Osteoblast (primary cell): ENCODE results near the gene CUL3. TPM values are rescaled to one million over a fixed set of nuclear protein-coding genes. Genes with fewer than 3 reads are reported as not detected.

Experiments used
- DNase-seq: peaks from one replicate; pipeline ENCODE4 v3.0.0; 2011; ENCODE audit warnings: low spot score, mixed read lengths; ENCODE audit not compliant: insufficient read length; ENCODE audit errors: missing footprints
- H2AFZ ChIP-seq: 2 replicates; pipeline ENCODE4 v1.6.0; 2011; ENCODE audit warnings: mild to moderate bottlenecking, low read length
- H3K27ac ChIP-seq: 2 replicates; pipeline ENCODE4 v1.5.1; 2011; ENCODE audit warnings: mild to moderate bottlenecking, low read depth, low read length, moderate library complexity
- H3K27me3 ChIP-seq: 2 replicates; pipeline ENCODE4 v1.6.0; 2012; ENCODE audit warnings: mild to moderate bottlenecking, control low read depth, inconsistent platforms, low read length, moderate library complexity; ENCODE audit not compliant: insufficient read depth
- H3K36me3 ChIP-seq: 2 replicates; pipeline ENCODE4 v1.5.1; 2011; ENCODE audit warnings: mild to moderate bottlenecking, low read length, control low read depth, moderate library complexity; ENCODE audit not compliant: insufficient read depth
- H3K4me1 ChIP-seq: 2 replicates; pipeline ENCODE4 v1.5.1; 2011; ENCODE audit warnings: mild to moderate bottlenecking, low read length, control low read depth, moderate library complexity; ENCODE audit not compliant: insufficient read depth
- H3K4me2 ChIP-seq: 2 replicates; pipeline ENCODE4 v1.6.0; 2011; ENCODE audit warnings: mild to moderate bottlenecking, low read length; ENCODE audit not compliant: insufficient read depth
- H3K4me3 ChIP-seq: fragments of 200-600 bp; sonication (generic); 3 replicates; pipeline ENCODE4 v1.5.1; 2012; ENCODE audit warnings: mild to moderate bottlenecking, low read length, inconsistent platforms; ENCODE audit not compliant: insufficient read depth
- H3K79me2 ChIP-seq: 2 replicates; pipeline ENCODE4 v1.6.0; 2012; ENCODE audit warnings: mild to moderate bottlenecking, low read length, control low read depth, inconsistent platforms; ENCODE audit not compliant: insufficient read depth
- H3K9me3 ChIP-seq: 2 replicates; pipeline ENCODE4 v1.5.1; 2011; ENCODE audit warnings: low read depth, low read length, control low read depth
- H4K20me1 ChIP-seq: 2 replicates; pipeline ENCODE4 v1.6.0; 2012; ENCODE audit warnings: mild to moderate bottlenecking, low read length, control low read depth; ENCODE audit not compliant: insufficient read depth
- total RNA-seq: library from RNA; depleted of rRNA; stranded (reverse); fragments of >200 nt; gene quantifications from 2 replicates; pipeline ENCODE4 v1.2.3, GENCODE V29; 2012
- TF ChIP-seq, protein P1 (sequence below): IDR thresholded peaks from 2 replicates; pipeline ENCODE4 v1.5.1; 2011; ENCODE audit warnings: mild to moderate bottlenecking, low read depth, low read length, moderate library complexity; ENCODE audit errors: extremely low read depth

The CUL3 gene
- total RNA-seq, 1 donor: 64.4 TPM

DNA sequence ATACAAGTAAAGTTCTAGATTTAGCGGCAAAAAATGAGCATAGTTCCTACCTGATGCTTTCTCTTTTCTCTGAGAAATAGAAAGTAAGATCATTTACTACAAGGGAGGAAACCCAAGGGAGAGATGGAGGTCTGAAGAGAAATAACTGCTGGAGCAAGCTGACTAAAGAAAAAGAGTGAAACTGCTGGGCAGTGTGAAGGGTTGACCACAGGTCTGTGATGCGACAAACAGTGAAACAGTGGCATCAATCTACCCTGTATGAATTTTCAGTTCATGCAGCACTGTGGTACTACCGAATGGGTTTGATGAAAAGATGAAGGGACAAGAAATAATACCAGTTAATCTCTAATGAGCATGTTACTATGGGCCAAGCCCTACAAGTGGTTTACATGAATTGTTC, 52.2 kb downstream of the CUL3 start:
- H3K4me2 ChIP-seq: no peak overlapping the region
- no peaks in the 10 kb centered on the region for H3K36me3 ChIP-seq
- no peak overlapping the region for H2AFZ ChIP-seq
- TF ChIP-seq, protein P1, sequence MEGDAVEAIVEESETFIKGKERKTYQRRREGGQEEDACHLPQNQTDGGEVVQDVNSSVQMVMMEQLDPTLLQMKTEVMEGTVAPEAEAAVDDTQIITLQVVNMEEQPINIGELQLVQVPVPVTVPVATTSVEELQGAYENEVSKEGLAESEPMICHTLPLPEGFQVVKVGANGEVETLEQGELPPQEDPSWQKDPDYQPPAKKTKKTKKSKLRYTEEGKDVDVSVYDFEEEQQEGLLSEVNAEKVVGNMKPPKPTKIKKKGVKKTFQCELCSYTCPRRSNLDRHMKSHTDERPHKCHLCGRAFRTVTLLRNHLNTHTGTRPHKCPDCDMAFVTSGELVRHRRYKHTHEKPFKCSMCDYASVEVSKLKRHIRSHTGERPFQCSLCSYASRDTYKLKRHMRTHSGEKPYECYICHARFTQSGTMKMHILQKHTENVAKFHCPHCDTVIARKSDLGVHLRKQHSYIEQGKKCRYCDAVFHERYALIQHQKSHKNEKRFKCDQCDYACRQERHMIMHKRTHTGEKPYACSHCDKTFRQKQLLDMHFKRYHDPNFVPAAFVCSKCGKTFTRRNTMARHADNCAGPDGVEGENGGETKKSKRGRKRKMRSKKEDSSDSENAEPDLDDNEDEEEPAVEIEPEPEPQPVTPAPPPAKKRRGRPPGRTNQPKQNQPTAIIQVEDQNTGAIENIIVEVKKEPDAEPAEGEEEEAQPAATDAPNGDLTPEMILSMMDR: no peak
- H3K27me3 ChIP-seq: no peaks in the 10 kb centered on the region
- peaks cover 2% of the 10 kb centered on the region for H4K20me1 ChIP-seq
- H3K4me1 ChIP-seq: no peaks in the 10 kb centered on the region
- H3K9me3 ChIP-seq: no peaks in the 10 kb centered on the region
- H3K79me2 ChIP-seq: peaks cover 88% of the 10 kb centered on the region
- no peak overlapping the region for H3K4me3 ChIP-seq
- no peak for DNase-seq
- no peak overlapping the region for H3K27ac ChIP-seq

DNA sequence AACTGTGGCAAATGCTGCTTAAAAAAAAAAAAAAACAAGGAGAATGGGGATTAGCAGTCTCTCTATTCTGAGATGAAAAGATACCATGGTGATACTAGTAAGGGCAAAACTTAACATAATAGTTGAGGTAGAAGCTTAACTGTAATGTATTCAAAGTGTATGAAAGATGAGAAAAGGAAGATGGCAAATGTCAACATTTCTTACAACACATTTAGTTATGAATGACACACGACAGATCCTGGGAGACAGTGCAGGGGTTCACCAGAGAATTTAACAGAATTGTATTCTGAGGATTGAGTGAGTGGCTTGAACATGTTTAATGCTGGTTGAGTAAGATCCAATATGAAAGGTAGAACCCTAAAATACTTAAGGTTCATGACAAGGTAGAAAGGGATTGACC, 52.7 kb downstream of the CUL3 start:
- Histone ChIP-seq H4K20me1 (peaks cover 3% of the 10 kb centered on the region), H3K9me3 (no peaks in the 10 kb centered on the region), H3K27ac (no peak overlapping the region), H3K36me3 (no peaks in the 10 kb centered on the region), H3K4me1 (no peaks in the 10 kb centered on the region), H2AFZ (no peak overlapping the region), H3K79me2 (peaks cover 88% of the 10 kb centered on the region), H3K4me2 (no peak overlapping the region), H3K4me3 (no peak overlapping the region), H3K27me3 (no peaks in the 10 kb centered on the region)
- no peak for DNase-seq
- TF ChIP-seq, protein P1: no peak

DNA sequence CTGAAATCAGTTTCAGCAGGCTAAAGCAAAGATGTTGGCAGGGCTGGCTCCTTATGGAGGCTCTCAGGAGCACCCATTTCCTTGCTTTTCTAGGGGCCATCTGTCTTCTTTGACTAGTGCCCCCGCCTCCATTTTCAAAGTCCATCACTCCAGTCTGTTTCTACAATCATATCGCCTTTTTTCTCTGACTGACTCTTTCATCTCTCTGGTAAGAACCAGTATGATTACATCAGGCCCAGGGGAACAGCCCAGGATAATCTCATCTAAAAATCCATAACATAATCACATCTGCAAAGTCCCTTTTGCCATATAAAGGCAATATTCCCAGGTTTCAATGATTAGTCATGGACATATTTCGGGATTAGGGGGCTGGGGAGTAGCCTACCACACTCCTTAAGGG, 57.0 kb downstream of the CUL3 start:
- Histone ChIP-seq H3K27me3 (no peaks in the 10 kb centered on the region), H3K4me2 (no peak overlapping the region), H3K9me3 (no peaks in the 10 kb centered on the region), H3K4me1 (peaks cover 13% of the 10 kb centered on the region), H3K27ac (no peak overlapping the region), H2AFZ (no peak overlapping the region), H3K36me3 (no peaks in the 10 kb centered on the region), H3K79me2 (peaks cover 91% of the 10 kb centered on the region), H4K20me1 (peaks cover 14% of the 10 kb centered on the region), H3K4me3 (no peak overlapping the region)
- no peak for DNase-seq
- TF ChIP-seq, protein P1: no peak

DNA sequence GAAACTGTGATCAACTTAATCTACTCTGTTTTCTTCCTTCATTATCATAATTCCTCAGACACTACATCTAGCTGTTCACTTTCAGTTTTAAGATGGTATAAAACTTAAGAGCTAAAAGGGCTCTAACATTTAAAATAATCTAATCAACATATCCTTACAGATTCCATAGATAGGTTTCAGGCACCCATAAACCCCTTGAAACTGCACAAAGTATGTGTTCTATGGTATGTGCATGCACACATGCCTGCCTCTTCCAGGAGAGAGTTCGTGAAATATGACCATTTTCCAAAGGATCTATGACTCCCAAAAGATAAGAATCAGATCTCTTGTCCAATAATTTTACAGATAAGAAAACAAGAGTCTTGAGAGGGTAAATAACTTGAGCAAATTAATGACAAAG, 59.4 kb downstream of the CUL3 start:
- TF ChIP-seq, protein P1: no peak

More for the DNA sequence above, 59.4 kb downstream of the CUL3 start:
- peaks cover 16% of the 10 kb centered on the region for H3K4me1 ChIP-seq
- H3K4me2 ChIP-seq: no peak overlapping the region
- H3K79me2 ChIP-seq: peaks cover 91% of the 10 kb centered on the region
- H3K9me3 ChIP-seq: no peaks in the 10 kb centered on the region
- H3K4me3 ChIP-seq: no peak overlapping the region
- no peaks in the 10 kb centered on the region for H3K36me3 ChIP-seq
- no peak overlapping the region for H2AFZ ChIP-seq
- H4K20me1 ChIP-seq: peaks cover 14% of the 10 kb centered on the region
- H3K27ac ChIP-seq: no peak overlapping the region
- no peaks in the 10 kb centered on the region for H3K27me3 ChIP-seq
- DNase-seq: no peak
